Activated CD4-positive, CD25-positive, alpha-beta regulatory T cell (primary cell): ENCODE data around the gene ISCU.
A peak's percentile ranks its signal among the peaks of the same experiment; 100 is the strongest.
"Not testable (repeated sequence)": the region's sequence is repeated elsewhere in the genome, so short reads cannot be mapped to it uniquely, and the experiment has no call there.

Experiments used
- DNase-seq, 4 experiments: peaks; one replicate each; lab custom pipeline; 2025; lab: John Stamatoyannopoulos, UW

Gene ISCU

DNA sequence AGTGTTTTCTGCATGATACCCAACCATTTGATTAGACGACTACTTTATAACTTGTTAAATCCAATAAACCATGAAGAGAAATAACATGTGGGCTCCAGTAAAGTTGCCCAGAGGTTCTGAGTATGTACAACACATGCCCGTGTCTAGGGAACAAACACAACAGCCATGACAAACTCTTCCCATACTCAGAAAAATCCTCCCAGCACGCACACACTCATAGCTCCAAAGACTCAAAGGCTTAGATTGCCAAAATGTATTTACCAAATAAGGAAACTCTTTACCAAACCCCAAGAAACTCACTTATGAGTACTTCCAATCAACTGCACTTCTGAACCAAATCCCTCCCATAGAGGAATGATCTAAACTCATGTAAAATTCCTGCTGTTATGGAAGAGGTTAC lies 18.7 kb upstream of the ISCU start:
- no peak for DNase-seq

DNA sequence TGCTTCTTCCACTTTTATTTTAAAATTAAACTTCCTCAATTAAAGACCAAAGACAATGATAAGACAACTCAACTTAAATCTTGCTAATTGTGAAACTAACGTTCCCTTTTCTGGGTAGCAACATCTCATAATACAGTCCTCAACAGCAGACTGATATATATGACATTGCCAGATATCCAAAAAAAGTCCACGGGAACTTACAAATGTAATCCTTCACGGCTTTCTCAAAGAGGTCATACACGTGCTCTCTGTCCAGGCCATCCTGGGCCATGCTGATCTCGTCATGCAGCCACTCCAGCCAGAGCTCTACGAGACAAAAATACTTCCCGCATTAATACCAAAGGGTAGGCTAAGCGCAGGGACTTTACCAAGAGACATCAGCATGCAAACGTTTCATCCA lies 14.7 kb upstream of the ISCU start:
- DNase-seq, result no peak

DNA sequence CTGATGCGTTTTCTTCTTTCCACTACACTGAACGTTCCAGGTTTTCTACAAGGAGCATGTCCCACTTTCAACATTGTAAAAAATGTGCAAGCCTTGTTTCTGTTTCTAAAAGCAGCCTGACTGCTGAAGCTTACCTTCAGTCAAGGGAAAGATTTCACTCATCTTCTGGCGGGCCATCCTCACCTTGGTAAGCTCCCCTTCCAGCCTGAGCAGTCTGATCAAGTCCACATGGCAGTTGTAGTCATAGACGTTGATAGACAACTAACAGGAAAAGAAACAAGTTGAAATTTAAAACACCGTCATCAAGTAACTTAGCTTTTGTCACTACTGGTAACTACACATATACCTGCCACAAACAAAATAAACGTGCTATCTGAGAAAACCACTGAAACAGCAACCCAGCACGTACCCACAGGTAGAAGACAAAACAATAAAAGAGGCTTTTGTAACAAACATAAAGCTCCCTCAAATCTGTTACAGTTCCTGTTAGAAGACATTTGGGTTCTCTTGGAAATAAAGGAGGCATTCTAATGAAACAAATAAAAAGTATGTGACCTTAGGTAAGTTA lies 13.4 kb upstream of the ISCU start:
- DNase-seq, result no peak

DNA sequence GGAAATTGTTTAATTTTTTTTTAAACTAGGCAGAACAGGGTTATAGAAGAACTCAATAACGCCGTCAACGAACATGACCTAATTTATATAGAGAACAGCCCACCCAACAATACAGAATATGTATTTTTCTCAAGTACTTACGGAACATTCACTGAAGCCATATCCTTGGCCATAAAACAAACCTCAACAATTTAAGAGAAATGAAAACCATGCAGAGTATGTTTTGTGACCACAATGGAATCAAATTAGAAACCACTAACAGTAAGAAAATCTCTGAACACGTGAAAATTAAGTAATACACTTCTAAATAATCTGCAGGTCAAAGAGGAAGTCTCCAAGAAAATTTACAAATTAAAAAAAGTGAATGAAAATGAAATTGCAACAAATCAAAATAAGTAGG lies 10.9 kb upstream of the ISCU start:
- no peak for DNase-seq

DNA sequence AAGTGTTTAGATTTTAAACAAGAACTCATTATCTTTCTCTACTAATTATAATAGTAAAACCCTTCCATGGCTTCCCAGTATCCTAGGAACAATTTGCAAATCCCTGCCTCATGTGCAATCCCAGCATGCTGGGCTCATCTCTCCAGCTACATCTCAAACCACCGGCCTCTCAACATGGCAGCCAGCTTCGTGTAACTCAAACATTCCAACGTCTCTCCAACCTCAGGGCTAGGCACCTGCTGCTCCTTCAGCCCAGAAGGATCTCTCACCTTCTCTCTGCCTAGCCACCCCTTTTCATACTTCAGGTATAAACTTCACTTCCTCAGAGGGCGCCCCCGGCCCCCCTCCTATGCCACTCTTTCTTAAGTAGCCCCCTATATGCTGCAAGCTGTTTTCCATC lies 8.6 kb upstream of the ISCU start:
- no peak for DNase-seq

DNA sequence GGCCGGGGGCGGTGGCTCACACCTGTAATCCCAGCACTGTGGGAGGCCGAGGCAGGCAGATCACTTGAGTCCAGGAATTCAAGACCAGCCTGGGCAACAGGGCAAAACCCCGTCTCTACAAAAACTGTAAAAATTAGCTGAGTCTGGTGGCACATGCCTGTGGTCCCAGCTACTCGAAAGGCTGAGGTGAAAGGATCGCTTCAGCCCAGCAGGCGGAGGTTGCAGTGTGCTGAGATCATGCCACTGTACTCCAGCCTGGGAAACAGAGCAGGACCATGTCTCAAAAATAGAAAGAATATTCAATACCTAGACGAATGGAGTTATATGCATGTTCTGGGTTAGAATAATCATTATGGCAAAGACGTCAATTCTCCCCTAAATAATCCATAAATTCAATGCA lies 7.0 kb upstream of the ISCU start:
- not testable (repeated sequence) for DNase-seq

DNA sequence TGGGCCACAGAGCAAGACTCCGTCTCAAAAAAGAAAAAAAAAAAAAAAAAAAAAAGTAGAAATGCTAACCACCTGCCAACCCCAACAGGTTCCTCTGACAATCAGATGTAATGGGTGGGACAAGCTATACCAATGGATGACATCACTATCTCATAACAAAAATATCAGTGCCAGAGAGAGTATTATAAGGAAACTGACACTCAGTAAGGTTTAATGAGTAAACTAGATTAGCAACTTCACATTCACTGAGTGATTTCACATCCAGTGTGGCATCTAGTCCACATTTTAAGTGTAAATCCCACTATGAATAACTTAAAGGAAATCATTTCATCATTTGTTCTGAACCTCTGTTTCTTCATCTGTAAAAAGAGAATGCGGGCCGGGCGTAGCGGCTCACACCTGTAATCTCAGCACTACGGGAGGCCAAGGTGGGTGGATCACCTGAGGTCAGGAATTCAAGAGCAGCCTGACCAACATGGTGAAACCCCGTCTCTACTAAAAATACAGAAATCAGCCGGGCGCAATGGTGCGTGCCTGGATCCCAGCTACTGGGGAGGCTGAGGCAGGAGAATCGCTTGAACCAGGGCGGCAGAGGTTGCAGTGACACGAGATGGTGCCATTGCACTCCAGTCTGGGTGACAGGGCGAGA lies 3.3 kb upstream of the ISCU start:
- no peak for DNase-seq

DNA sequence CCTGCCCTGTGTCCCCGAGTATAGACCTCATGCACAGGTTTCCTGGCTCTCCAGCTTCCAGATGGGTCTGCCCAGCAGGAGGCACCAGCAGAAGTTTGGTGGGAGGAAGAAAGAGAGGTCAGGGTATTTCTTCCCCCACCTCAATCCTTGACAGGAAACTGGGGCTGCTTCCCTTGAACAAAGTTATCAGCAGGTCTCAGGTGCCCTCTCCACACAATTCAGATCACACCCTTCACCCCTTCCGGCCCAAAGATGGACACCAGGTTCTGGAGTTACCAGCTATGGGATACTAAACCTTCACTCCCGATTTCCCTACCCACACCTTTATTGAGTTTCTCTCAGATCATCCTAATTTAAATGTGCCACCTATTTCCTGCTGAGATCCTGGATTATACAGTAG lies 2.6 kb upstream of the ISCU start:
- DNase-seq, result no peak

DNA sequence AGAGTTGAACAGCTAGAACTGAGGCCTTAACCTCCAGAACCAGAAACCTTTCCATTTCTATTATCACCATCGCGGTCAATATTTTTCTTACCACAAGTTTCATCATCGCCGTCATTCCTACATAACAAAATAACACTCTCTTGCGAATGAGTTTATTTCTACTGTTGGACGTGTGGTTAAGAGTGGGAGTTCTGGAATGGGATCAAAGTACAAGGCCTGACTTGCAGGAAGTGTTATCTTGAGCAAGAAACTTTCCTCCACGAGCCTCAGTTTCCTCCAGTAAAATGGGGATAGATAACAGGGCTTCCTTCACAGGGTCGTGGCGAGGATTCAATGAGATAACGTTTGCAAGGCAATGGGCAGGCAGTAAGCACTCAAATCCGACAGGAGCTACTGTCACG lies 2.1 kb upstream of the ISCU start:
- no peak for DNase-seq

DNA sequence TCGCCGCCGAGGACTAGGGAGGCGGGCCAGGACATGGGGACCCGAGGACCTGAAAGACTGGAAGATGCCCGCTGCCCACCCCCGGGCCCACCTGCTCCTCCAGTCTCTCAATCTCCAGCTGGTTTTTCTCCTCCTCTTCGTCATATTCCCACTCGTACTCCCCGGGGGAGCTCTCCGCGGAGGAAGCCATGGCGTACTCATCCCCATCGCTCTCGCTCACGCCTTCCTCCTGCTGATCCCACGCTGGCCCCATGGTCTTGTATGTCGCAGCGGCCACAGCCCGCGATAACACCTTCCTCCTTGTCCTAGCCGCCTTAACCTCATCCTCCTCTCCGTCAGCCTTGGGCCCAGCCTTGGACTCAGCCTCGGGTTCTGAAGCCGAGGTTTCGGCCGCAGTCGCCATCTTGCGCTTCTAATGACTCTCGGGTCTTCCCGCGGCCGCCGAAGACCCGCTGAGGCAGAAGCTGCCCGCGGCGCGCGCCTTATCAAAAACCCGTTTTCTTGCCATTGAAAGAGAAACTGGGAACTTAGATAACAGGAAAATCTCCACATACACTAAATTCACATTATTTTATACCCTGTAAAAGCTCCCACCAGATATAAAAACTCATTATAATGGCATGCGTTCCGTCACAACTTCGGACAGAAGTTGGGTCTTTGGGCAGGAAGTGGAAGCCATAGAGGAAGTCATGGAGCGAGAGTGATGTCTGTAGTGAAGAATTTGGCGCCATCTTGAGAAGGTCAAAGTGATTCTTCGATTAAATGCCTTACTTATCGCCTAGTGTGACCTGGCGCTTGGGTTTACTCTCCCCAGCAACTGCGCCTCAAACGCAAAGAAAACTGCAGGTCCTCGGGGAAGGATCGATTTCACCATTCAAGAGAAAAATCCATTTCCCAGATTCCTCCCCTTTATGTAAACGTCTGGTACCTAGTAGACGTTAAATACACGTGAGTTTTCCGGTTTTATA lies 1.4 kb upstream of the ISCU start, which contains the start of gene SART3:
Gene SART3 (minus strand): TSS at position 422 of the 968 bp plus-strand sequence. CDS start 19 bp downstream, at position 403.
- DNase-seq, result peak; percentile 55 to 65 (median 60)

DNA sequence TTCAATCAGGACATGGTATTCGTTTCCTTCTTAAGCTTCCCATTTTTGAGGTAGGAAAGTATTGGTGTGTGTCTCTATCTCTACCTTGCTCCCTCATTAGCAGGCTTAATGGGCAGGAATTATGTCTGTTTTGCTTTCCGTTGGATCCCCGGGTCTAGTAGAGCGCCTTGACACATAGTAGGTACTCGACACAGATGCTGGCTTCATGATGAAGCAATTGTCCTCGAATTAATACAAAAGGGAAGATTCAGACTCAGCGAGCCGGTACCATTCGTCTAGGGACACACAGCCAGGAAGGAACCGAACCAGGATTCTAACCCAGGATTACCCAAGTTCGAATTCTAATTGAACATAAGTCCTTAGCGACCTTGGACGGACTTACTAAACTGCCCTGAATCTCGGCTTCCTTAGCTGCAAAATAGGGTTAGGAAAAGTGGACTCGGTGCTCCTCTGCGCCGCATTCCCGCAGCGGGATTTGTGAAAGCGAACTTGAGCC lies 496 bp upstream of the ISCU start:
- no peak for DNase-seq

DNA sequence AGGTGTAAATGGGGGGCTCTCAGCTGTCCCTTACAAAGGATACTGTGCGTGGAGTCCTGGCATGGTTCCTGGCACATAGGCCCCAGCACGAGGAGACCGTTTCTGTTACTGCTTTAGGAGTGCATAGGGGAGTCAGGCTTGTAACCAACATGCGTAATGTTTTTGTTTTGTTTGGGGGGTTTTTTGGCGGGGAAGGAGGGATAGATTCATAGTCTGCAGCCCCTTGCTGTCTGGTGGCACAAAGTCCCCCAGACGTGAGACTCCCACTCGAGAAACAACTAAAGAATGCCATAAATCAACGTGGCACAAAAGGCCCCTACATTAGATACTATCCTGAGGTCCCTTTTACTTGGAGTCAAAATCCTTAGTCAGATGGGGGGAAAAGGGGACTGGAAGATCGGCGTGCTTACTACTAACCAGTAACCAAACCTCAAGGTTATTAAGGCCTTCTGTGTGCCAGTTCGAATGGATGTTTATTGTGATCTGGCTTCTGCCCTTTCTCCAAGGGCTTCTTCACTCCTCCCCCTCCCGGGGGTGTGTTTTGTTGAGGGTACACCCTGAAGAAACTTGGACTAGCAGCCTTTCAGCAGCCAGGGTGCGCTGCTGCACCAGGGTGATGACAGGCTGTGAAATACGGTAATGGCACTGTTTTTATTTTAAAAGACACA lies 874 bp downstream of the ISCU start:
- peak; percentile 54 to 76 (median 69) for DNase-seq

DNA sequence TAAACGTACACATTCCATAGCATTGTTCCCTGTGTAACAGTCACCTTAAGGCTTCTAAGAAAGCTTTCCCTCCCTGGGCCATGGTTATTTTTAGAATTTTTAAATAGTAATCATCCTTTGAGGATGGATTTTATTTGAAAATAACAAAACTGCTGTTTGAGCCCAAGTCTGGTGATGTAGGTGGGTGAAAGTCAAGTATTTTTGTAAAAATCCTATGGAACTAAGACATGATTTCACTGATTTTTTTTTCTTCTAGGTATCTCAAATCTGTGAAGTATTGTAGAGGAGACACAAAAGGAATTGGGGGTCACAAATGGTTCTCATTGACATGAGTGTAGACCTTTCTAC lies 1.4 kb downstream of the ISCU start:
- no peak for DNase-seq

DNA sequence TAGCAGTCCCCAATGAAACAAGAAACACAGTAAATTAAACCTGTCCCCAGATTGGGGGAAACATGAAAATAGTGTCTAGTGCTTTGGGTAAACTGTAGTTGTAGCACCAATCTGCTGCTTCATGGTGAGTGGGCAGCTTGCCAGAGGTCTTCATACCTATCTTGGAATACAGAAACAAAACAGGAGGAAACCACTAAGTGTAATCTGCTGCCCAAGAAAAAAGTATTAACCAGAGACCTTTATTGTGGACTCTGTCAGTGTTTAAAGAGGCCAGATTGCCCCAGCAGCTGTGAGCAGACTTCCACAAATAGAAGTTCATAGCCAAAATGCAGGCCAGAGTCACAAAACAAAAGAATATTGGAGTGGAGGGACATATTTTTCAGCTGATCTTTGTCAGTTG lies 2.3 kb downstream of the ISCU start:
- DNase-seq, result no peak

DNA sequence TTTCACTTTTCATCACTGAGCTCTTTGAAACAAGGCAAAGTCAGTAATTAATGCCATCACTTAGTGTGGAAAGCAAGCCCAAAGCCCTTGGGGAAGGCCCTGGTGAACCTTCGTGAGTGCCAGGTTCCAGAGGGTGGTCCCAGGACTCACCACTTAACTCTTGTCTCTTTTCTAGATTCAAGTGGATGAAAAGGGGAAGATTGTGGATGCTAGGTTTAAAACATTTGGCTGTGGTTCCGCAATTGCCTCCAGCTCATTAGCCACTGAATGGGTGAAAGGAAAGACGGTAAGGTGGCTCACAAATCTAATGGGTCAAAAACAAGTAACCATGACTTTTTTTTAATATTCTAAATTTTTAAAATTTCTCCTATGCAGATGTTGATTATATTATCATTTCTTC lies 2.8 kb downstream of the ISCU start:
- DNase-seq, result no peak

DNA sequence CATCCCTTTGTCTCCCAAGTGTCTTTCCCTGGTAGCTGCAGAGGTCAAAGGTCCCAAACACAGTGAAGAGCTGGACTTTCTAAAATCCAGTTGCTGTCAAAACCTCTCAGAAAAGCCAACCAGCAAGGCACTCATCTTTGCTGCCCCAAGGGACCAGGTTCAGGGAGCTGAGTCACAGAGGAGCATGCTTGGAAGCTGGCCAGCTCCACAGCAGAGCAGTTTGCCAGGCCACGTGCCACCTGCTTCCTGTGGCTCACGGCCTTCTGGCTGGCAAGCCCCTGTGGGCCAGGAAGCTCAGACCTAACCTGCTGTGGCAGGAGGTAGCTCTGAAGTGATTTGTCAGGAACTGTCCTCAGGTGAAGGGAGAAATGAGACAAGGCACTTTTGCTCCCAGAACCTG lies 3.6 kb downstream of the ISCU start:
- peak in 3 of 4 experiments; percentile 13 to 38 (median 33) for DNase-seq

DNA sequence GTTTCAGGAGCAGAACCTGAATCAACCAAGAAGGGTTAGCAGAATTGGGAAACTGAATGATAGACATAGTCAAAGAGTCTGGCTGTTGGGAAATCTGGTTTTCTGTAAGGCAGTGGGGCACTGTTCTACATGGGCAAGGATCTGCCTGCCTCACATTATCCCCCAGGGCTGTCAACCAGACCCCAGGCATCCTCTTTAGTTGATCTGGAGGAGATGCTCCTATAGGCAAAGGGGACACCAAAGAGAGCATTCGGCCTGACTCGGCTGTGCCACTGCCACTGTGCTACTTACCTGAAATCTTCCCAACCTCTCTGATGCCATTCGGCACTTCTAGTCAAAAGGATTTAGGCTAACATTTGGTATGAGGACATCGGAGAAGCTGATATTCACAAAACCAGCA lies 4.1 kb downstream of the ISCU start:
- DNase-seq, result no peak

DNA sequence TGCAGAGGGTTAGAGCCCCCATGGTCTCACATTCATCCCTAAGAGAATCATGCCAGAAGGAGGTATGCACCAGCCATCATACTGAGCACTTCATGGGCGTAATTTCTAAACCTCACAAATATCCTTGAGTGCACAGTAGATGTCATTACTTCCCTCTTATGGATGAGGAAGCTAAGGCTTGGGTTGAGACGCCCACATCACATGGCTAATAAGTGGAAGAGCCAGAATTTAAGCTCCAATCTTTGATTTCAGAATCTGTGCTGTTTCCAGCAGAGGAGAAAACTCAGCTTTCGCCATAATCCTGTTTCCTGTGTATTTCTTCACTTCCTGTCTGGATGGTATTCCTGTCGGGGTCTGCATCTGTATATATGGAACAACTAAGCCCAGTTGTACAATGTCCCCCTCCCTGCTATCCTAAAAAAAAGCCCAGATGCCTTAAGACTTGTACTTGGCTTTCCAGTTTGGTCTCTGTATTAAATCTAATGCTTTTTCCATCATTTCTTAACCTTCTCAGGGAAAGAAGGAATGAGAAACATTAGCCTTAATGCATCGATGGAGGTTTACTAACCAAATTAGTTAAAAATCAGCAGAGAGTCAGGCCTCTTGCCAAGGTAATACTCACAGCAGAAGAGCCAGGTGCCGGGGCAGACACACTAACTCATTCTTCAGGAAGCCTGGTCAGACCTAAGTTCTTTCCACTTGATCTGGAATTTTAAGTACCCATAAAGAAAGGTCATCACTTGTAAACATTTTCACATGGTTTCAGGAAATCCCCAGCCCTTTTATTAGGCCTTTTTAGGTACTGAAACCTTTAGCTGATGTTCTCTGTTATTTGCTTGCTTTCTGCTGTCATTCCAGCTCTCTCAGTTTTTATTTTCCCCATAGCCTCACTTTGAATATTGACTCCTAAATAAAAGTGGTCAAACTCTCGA lies 5.3 kb downstream of the ISCU start:
- DNase-seq, result no peak

DNA sequence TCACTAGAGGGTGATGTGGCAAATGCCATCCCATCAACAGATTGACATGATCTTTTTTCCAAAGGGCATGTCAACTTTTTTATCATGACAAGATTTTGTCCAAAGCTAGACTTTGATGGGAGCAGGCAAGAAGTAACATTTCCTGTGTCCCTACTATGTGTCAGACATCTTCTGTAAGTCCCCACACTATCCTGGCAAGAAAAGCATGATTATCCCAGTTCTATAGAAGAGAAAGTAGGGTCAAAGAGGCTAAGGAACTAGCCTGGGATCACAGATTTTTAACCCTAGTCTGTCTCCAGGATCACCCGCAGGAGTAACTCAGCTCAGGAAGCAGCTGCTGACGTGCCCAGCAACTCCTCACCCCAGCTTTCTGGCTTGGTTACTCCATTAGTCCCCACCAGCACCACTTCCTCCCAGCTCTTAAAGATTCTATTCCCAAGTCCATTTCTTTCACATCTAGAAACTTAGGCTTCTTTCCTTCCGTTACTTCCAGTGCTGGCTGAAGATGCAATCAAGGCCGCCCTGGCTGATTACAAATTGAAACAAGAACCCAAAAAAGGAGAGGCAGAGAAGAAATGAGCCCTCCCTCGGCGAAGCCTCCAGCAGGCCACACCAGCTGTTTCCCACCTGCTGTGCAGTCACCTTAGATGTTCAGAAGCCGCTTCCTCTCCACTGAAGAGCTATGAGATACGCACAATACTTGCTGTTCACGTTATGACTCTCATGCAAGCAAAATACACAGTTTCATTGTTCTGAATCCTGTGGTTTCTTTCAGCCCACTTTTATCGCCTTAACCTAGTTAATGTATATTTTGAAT lies 6.2 kb downstream of the ISCU start:
- DNase-seq, result peak; percentile 21 to 43 (median 34)
